ENCODE results near the gene EFNA5. TPM values are rescaled to one million over a fixed set of nuclear protein-coding genes. Genes with fewer than 3 reads are reported as not detected.

EFNA5 gene
- polyA plus RNA-seq, 1 of the 3 experiments (the other 2 are of a cell fraction): 0.81 TPM

DNA sequence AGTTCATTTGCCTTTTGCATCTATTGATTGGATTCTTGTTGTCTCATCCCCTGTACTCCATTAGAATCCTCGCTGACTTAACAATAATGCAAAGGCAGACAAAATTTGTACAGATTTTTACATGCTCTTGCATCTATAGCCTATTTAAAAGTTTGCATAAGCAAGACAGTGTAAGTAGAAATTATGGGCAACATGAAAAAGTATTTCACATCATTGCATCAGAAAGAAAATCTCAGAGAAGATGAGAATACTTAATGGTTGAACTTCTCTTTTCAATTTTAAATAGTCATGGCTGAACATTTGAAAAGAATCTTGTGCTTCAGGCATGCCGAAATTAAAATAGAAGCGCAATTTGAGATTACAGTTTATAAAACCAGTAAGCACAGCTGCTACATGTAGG, 226.4 kb downstream of the EFNA5 start:
- no peak overlapping the region for H3K9ac ChIP-seq
- CTCF ChIA-PET: no interaction called here
- no peaks in the 10 kb centered on the region for H3F3A ChIP-seq (replicated peaks; ENCODE audit: insufficient read depth)
- no peaks in the 10 kb centered on the region for H3K9me2 ChIP-seq
- TF ChIP-seq TAF1 (IDR thresholded peaks at IDR 0.05; ENCODE audit: borderline replicate concordance, low read depth, low read length) (no peak), TEAD4 (IDR thresholded peaks at IDR 0.05; ENCODE audit: borderline replicate concordance, insufficient read depth) (no peak), RXRA (IDR thresholded peaks at IDR 0.05; ENCODE audit: borderline replicate concordance, low read depth) (no peak), JUND (IDR thresholded peaks at IDR 0.05) (no peak), TCF12 (IDR thresholded peaks at IDR 0.05) (no peak), YY1 (IDR thresholded peaks at IDR 0.05; ENCODE audit: low read depth) (no peak), GATA2 (CRISPR knock-in tag; IDR thresholded peaks at IDR 0.05) (no peak), SMC3 (IDR thresholded peaks at IDR 0.05; ENCODE audit: low read depth, low read length) (no peak), FOXJ3 (CRISPR knock-in tag; IDR thresholded peaks at IDR 0.05) (no peak), POLR2AphosphoS5 (IDR thresholded peaks at IDR 0.05; ENCODE audit: low read depth, low read length) (no peak), RCOR1 (IDR thresholded peaks at IDR 0.05; ENCODE audit: low read length) (no peak)
- TF ChIP-seq, protein P1, sequence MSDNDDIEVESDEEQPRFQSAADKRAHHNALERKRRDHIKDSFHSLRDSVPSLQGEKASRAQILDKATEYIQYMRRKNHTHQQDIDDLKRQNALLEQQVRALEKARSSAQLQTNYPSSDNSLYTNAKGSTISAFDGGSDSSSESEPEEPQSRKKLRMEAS (IDR thresholded peaks at IDR 0.05; ENCODE audit: low read depth): no peak
- TF ChIP-seq, protein P2, sequence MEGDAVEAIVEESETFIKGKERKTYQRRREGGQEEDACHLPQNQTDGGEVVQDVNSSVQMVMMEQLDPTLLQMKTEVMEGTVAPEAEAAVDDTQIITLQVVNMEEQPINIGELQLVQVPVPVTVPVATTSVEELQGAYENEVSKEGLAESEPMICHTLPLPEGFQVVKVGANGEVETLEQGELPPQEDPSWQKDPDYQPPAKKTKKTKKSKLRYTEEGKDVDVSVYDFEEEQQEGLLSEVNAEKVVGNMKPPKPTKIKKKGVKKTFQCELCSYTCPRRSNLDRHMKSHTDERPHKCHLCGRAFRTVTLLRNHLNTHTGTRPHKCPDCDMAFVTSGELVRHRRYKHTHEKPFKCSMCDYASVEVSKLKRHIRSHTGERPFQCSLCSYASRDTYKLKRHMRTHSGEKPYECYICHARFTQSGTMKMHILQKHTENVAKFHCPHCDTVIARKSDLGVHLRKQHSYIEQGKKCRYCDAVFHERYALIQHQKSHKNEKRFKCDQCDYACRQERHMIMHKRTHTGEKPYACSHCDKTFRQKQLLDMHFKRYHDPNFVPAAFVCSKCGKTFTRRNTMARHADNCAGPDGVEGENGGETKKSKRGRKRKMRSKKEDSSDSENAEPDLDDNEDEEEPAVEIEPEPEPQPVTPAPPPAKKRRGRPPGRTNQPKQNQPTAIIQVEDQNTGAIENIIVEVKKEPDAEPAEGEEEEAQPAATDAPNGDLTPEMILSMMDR (IDR thresholded peaks at IDR 0.05): no peak
- TF ChIP-seq, protein P3, sequence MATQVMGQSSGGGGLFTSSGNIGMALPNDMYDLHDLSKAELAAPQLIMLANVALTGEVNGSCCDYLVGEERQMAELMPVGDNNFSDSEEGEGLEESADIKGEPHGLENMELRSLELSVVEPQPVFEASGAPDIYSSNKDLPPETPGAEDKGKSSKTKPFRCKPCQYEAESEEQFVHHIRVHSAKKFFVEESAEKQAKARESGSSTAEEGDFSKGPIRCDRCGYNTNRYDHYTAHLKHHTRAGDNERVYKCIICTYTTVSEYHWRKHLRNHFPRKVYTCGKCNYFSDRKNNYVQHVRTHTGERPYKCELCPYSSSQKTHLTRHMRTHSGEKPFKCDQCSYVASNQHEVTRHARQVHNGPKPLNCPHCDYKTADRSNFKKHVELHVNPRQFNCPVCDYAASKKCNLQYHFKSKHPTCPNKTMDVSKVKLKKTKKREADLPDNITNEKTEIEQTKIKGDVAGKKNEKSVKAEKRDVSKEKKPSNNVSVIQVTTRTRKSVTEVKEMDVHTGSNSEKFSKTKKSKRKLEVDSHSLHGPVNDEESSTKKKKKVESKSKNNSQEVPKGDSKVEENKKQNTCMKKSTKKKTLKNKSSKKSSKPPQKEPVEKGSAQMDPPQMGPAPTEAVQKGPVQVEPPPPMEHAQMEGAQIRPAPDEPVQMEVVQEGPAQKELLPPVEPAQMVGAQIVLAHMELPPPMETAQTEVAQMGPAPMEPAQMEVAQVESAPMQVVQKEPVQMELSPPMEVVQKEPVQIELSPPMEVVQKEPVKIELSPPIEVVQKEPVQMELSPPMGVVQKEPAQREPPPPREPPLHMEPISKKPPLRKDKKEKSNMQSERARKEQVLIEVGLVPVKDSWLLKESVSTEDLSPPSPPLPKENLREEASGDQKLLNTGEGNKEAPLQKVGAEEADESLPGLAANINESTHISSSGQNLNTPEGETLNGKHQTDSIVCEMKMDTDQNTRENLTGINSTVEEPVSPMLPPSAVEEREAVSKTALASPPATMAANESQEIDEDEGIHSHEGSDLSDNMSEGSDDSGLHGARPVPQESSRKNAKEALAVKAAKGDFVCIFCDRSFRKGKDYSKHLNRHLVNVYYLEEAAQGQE (IDR thresholded peaks at IDR 0.05; ENCODE audit: low read depth, low read length): no peak
- TF ChIP-seq, protein P4, sequence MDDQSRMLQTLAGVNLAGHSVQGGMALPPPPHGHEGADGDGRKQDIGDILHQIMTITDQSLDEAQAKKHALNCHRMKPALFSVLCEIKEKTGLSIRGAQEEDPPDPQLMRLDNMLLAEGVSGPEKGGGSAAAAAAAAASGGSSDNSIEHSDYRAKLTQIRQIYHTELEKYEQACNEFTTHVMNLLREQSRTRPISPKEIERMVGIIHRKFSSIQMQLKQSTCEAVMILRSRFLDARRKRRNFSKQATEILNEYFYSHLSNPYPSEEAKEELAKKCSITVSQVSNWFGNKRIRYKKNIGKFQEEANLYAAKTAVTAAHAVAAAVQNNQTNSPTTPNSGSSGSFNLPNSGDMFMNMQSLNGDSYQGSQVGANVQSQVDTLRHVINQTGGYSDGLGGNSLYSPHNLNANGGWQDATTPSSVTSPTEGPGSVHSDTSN (IDR thresholded peaks at IDR 0.05): no peak
- no peak overlapping the region for H3K4me3 ChIP-seq (ENCODE audit: low read depth in 2 of 2, low read length in 1 of 2)
- H3K4me1 ChIP-seq (ENCODE audit: control insufficient read depth in 1 of 2, insufficient read depth in 2 of 2, low read depth in 1 of 2, low read length in 1 of 2): peaks cover 0 to 6% of the 10 kb centered on the region in 2 experiments; a peak in 2 of 4 replicates
- no peaks in the 10 kb centered on the region for H4K20me1 ChIP-seq (ENCODE audit: insufficient read depth)
- H2AFZ ChIP-seq (ENCODE audit: low read depth): no peak overlapping the region
- POLR2A ChIA-PET: no interaction called here
- DNase-seq: no peak
- H3K27ac ChIP-seq (ENCODE audit: low read depth in 2 of 2, low read length in 1 of 2): no peak overlapping the region
- H3K79me2 ChIP-seq (ENCODE audit: insufficient read depth): no peaks in the 10 kb centered on the region
- no peaks in the 10 kb centered on the region for H3K9me3 ChIP-seq
- no peak overlapping the region for H3K4me2 ChIP-seq
- H3K27me3 ChIP-seq (ENCODE audit: insufficient read depth): no peaks in the 10 kb centered on the region
- 97% methylated on average over 3 of the region's 3 CpGs for WGBS (ENCODE audit: low lambda C conversion rate)
- no peaks in the 10 kb centered on the region for H3K36me3 ChIP-seq (replicated peaks in 1 of 2; ENCODE audit: control insufficient read depth in 1 of 2, insufficient read depth in 2 of 2, low read length in 1 of 2)

All from SK-N-SH (cell line).